ENCODE results near the gene PHEX.
A peak's percentile ranks its signal among the peaks of the same experiment; 100 is the strongest.

The PHEX gene
- long read RNA-seq: 0 reads

- TF ChIP-seq, protein P1, sequence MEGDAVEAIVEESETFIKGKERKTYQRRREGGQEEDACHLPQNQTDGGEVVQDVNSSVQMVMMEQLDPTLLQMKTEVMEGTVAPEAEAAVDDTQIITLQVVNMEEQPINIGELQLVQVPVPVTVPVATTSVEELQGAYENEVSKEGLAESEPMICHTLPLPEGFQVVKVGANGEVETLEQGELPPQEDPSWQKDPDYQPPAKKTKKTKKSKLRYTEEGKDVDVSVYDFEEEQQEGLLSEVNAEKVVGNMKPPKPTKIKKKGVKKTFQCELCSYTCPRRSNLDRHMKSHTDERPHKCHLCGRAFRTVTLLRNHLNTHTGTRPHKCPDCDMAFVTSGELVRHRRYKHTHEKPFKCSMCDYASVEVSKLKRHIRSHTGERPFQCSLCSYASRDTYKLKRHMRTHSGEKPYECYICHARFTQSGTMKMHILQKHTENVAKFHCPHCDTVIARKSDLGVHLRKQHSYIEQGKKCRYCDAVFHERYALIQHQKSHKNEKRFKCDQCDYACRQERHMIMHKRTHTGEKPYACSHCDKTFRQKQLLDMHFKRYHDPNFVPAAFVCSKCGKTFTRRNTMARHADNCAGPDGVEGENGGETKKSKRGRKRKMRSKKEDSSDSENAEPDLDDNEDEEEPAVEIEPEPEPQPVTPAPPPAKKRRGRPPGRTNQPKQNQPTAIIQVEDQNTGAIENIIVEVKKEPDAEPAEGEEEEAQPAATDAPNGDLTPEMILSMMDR (IDR thresholded peaks at IDR 0.05; ENCODE audit: insufficient read depth, low read length): no peak
- TF ChIP-seq POLR2AphosphoS5 (IDR thresholded peaks at IDR 0.05; ENCODE audit: low read depth) (no peak), SPI1 (IDR thresholded peaks at IDR 0.05; ENCODE audit: borderline replicate concordance, low read depth) (peak; percentile 78), REST (IDR thresholded peaks at IDR 0.05; ENCODE audit: insufficient replicate concordance, low read depth) (no peak), GABPA (IDR thresholded peaks at IDR 0.05; ENCODE audit: low read depth) (no peak)
- H3K27ac ChIP-seq (replicated peaks): no peak within 1 kb of the TSS
- H3K27me3 ChIP-seq (ENCODE audit: insufficient read depth, poor library complexity, severe bottlenecking): no peaks in the 10 kb centered on the region
- H3K4me3 ChIP-seq (replicated peaks; ENCODE audit: insufficient read depth, low read length): no peak within 1 kb of the TSS
- no peak for DNase-seq (ENCODE audit: low read depth in 1 of 2, low spot score in 1 of 2)
These were observed at the start of gene PHEX for GRCh38 chrX:22032084-22032483. Gene PHEX (plus strand): TSS chrX:22032325. CDS start chrX:22033006, 681 bp downstream.

- no peak overlapping the region for H3K4me3 ChIP-seq (replicated peaks; ENCODE audit: insufficient read depth, low read length)
- TF ChIP-seq GABPA (IDR thresholded peaks at IDR 0.05; ENCODE audit: low read depth) (no peak), POLR2AphosphoS5 (IDR thresholded peaks at IDR 0.05; ENCODE audit: low read depth) (no peak)
- TF ChIP-seq, protein P1 (IDR thresholded peaks at IDR 0.05; ENCODE audit: insufficient read depth, low read length): peak; percentile 78
- peak; percentile 55 to 75 for DNase-seq (ENCODE audit: low read depth in 1 of 2, low spot score in 1 of 2)
- no peaks in the 10 kb centered on the region for H3K27me3 ChIP-seq (ENCODE audit: insufficient read depth, poor library complexity, severe bottlenecking)
- H3K27ac ChIP-seq (replicated peaks): no peak overlapping the region
These were observed 46.8 kb upstream of the PHEX start for GRCh38 chrX:21985332-21985777.

- TF ChIP-seq POLR2AphosphoS5 (IDR thresholded peaks at IDR 0.05; ENCODE audit: low read depth) (no peak), SPI1 (IDR thresholded peaks at IDR 0.05; ENCODE audit: borderline replicate concordance, low read depth) (no peak), REST (IDR thresholded peaks at IDR 0.05; ENCODE audit: insufficient replicate concordance, low read depth) (no peak), GABPA (IDR thresholded peaks at IDR 0.05; ENCODE audit: low read depth) (no peak)
- TF ChIP-seq, protein P1 (IDR thresholded peaks at IDR 0.05; ENCODE audit: insufficient read depth, low read length): no peak
- H3K27ac ChIP-seq (replicated peaks): no peak overlapping the region
- no peaks in the 10 kb centered on the region for H3K27me3 ChIP-seq (ENCODE audit: insufficient read depth, poor library complexity, severe bottlenecking)
- DNase-seq (ENCODE audit: low read depth in 1 of 2, low spot score in 1 of 2): no peak
- H3K4me3 ChIP-seq (replicated peaks; ENCODE audit: insufficient read depth, low read length): no peak overlapping the region
These were observed 45.5 kb upstream of the PHEX start for GRCh38 chrX:21986596-21986995.

DNA sequence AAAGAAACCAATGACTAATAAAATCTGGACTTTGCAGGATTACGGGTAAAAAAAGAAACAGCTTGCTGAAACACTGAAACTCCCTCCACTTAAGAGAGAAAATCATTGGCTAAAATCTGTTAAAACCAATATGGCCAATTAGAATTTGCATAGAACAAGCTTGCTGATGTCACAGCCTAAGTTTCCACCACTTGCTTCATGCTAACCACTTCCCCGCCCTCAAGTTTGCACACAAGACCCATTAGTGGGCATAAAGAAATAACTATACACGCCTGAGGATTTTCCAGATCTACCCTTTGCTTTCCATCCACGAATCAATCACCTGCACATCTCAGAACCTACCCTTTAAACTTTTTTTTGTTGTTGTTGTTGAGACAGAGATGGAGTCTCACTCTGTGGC, 42.7 kb upstream of the PHEX start:
- no peaks in the 10 kb centered on the region for H3K27me3 ChIP-seq (ENCODE audit: insufficient read depth, poor library complexity, severe bottlenecking)
- no peak overlapping the region for H3K27ac ChIP-seq (replicated peaks)
- DNase-seq (ENCODE audit: low read depth in 1 of 2, low spot score in 1 of 2): peak in 1 of 2 experiments; percentile 11
- H3K4me3 ChIP-seq (replicated peaks; ENCODE audit: insufficient read depth, low read length): no peak overlapping the region
- TF ChIP-seq POLR2AphosphoS5 (IDR thresholded peaks at IDR 0.05; ENCODE audit: low read depth) (no peak), REST (IDR thresholded peaks at IDR 0.05; ENCODE audit: insufficient replicate concordance, low read depth) (no peak), SPI1 (IDR thresholded peaks at IDR 0.05; ENCODE audit: borderline replicate concordance, low read depth) (no peak), GABPA (IDR thresholded peaks at IDR 0.05; ENCODE audit: low read depth) (no peak)
- TF ChIP-seq, protein P1 (IDR thresholded peaks at IDR 0.05; ENCODE audit: insufficient read depth, low read length): no peak
